Urinary bladder (tissue), 4 donors: ENCODE measurements around the gene NOS1AP. TPM values are rescaled to one million over a fixed set of nuclear protein-coding genes. Genes with fewer than 3 reads are reported as not detected.

ENCODE experiments used
- DNase-seq: peaks from one replicate; pipeline ENCODE4 v3.0.0-alpha.2; 2015; ENCODE audit errors: extremely low spot score
- H3K27ac ChIP-seq: one replicate; pipeline ENCODE4 v1.5.1; 2013; ENCODE audit warnings: low read depth, mild to moderate bottlenecking, moderate library complexity
- H3K36me3 ChIP-seq: one replicate; pipeline ENCODE4 v1.6.1; 2013; ENCODE audit warnings: mild to moderate bottlenecking, moderate library complexity; ENCODE audit not compliant: insufficient read depth
- H3K4me1 ChIP-seq: one replicate; pipeline ENCODE4 v1.6.1; 2013; ENCODE audit warnings: mild to moderate bottlenecking, moderate library complexity; ENCODE audit not compliant: insufficient read depth
- H3K4me3 ChIP-seq: one replicate; pipeline ENCODE4 v1.5.1; 2013; ENCODE audit warnings: low read depth, low read length
- WGBS: extraction: QIAGEN DNeasy Blood & Tissue Kit; methylation state at CpG from one replicate; pipeline ENCODE4 v1.1.7; 2013; 5-methylcytosine and 5-hydroxymethylcytosine counted together
- polyA plus RNA-seq: library from polyadenylated mRNA; stranded (reverse); fragments of 200-250 nt; gene quantifications from one replicate; pipeline ENCODE4 v1.2.3, GENCODE V29; 2013
- total RNA-seq: library from RNA; depleted of rRNA; stranded (reverse); fragments of >200 nt; gene quantifications from one replicate; pipeline ENCODE4 v1.2.3, GENCODE V29; 2014
- donor health status: healthy with polysubstance abuse.
- donor health status: healthy.

Gene NOS1AP
- total and polyA plus RNA-seq, 2 donors: 0.92 to 2.0 TPM

DNA sequence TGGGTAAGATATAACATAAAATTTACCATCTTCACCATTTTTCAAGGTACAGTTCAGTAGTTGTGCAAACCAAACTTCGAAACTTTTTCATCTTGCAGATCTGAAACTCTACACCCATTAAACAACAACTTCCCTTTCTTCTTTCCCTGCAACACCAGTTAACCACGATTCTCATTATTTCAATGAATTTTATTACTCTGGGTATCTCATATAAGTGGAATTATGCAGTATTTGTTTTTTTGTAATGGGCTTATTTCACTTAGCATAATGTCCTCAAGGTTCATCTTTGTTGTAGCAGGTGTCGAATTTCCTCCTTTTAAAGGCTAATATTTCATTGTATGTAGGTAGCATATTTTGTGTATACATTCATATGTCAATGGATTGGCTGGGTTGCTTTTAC lies 161.0 kb downstream of the NOS1AP start:
- H3K4me1 ChIP-seq: no peaks in the 10 kb centered on the region
- H3K27ac ChIP-seq: no peak overlapping the region
- H3K4me3 ChIP-seq: no peak overlapping the region
- H3K36me3 ChIP-seq: no peaks in the 10 kb centered on the region
- WGBS: 75% methylated on average over 3 of the region's 3 CpGs
- DNase-seq: no peak

DNA sequence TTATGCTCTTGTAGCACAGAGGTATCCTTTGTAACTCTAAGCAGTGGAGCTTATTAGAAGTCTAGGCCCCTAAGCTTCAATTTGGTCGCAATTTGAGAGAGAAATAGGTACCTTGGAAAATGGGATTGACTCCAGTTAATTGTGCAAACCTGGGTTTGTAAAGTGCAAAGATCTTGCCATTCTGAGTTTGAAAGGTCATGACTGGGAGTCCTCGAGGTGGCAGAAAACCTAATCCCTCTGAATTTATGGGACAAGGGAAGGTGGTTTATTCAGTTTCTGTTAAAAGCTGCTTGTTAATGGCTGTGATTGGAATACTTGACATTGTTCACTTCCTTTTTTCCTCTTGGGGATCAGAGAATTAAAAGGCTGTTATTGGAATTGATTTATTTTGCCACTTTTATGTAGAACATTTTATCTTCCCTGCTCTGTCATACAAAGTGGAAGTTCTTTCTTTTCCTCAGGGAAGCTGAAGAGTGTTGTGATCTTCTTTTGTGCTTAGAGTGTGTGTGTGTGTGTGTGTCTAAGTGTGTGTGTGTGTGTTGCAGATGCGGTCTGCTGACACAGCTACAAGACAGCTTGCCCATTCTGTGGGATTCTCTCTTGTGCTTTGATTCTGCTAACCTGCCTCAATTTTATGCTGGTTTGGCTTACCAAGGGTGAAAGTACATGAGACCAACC lies 162.7 kb downstream of the NOS1AP start:
- WGBS: 82% methylated on average over 3 of the region's 3 CpGs

DNA sequence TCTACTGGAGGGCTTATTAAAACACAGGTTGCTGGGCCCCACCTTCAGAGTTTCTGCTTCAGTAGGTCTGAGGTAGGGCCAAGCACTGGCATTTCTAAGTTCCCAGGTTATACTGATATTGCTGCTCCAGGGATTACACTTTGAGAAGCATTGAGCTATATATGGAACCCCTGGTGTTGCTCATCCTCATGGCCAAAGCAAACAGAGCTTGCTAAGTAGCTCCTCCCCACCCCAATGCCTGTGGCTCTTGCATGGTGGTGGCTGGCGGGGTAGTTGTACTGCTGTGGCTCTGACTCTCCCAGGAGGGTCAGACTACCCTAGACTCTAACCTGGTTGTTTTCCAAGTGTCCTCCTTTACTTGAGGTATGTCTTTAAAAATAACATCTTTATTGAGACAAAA lies 163.6 kb downstream of the NOS1AP start:
- no peaks in the 10 kb centered on the region for H3K36me3 ChIP-seq
- no peak for DNase-seq
- H3K4me1 ChIP-seq: no peaks in the 10 kb centered on the region
- H3K4me3 ChIP-seq: no peak overlapping the region
- WGBS: 98% methylated on average over 1 of the region's 1 CpG
- H3K27ac ChIP-seq: no peak overlapping the region

More for the DNA sequence above, 162.7 kb downstream of the NOS1AP start:
- no peak for DNase-seq
- Histone ChIP-seq H3K4me1 (no peaks in the 10 kb centered on the region), H3K4me3 (no peak overlapping the region), H3K36me3 (no peaks in the 10 kb centered on the region), H3K27ac (no peak overlapping the region)

DNA sequence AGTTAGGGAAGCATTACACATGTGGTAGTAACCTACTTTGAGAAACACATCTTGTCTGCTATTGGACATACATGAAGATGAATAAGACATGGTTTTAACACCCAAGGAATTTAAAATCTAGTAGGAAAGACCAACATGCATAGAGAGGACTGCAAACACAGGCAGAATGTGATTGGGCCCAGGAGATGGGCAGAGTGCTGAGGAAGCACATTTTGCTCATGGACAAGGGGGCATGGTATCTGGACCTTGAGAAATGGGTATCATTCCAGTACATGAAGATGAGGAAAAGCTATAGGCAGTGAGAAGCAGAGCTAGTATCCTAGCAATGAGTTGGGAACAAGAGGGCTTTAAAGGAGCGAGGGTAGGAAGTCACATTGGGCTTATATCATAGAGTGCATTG lies 164.4 kb downstream of the NOS1AP start:
- Histone ChIP-seq H3K36me3 (no peaks in the 10 kb centered on the region), H3K27ac (no peak overlapping the region), H3K4me3 (no peak overlapping the region), H3K4me1 (no peaks in the 10 kb centered on the region)
- WGBS: 96% methylated on average over 1 of the region's 1 CpG
- no peak for DNase-seq

DNA sequence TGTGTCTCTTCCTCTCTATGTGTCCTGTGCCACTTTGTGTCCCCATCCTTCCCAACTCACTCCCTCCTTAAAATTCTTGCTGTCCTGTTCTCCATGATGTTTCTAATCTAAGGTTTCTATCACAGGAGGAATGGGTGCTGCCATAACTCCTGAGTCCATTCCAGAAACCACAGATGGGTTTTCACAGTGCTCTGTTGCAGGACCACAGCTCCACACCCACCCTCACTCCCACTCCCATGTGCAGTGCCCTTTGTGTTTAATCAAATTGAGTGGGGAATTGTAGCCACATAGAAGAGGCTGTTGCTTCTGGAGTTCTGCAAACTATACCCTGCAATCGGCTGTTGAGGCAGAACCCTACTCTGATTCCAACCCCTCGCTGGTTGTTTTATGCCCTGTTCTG lies 165.1 kb downstream of the NOS1AP start:
- no peak overlapping the region for H3K27ac ChIP-seq
- no peak for DNase-seq
- no peak overlapping the region for H3K4me3 ChIP-seq
- no peaks in the 10 kb centered on the region for H3K36me3 ChIP-seq
- no peaks in the 10 kb centered on the region for H3K4me1 ChIP-seq
- 94% methylated on average over 2 of the region's 2 CpGs for WGBS

DNA sequence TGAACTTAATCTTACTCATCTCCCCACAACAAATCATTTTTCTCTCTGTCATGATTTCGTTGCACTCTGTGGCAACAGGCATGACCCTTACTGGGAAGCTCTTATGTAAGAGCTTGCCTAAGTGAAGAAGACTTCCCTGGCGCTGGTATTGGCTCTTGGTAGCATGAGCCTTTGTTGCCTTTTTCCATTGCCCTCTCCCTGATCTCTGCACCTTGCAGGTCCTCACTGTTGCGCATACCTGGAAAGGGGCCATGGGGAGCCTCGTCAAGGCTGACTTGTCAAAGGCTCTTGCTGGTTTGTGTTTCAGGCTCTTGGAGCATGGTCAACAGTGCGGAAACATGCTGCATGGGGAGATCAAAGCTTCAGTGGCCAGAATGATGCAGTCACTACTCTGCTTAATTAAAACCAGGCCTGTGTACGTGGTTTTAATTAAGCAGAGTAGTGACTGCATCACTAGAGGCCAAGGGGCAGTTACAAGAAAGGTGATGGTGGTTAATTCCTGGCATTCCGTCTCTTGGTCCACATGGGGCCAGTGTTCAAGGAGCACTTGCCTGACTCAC lies 165.8 kb downstream of the NOS1AP start:
- H3K36me3 ChIP-seq: no peaks in the 10 kb centered on the region
- WGBS: 88% methylated on average over 7 of the region's 7 CpGs
- no peaks in the 10 kb centered on the region for H3K4me1 ChIP-seq
- no peak overlapping the region for H3K4me3 ChIP-seq
- no peak for DNase-seq
- H3K27ac ChIP-seq: no peak overlapping the region

DNA sequence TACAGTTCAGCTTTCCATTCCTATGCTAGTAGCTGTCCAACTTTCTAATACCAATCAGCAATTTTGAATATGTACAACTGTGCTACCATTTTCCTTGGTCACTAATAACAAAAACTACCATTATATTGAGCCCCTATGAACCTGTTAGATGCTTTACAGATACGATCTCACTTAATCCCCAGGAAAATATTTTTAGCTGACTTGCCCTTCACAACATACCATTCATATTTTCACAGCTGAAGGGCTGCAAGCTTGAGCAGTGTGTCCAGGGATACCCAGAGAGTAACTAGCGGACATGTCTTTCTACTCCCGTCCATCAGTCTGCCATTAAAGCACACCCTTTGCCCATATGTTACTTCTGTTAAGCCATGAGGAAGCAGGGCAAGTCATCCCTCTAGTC lies 166.7 kb downstream of the NOS1AP start:
- H3K4me3 ChIP-seq: no peak overlapping the region
- no peak for DNase-seq
- H3K36me3 ChIP-seq: no peaks in the 10 kb centered on the region
- no peak overlapping the region for H3K27ac ChIP-seq
- WGBS: 71% methylated on average over 3 of the region's 3 CpGs
- H3K4me1 ChIP-seq: no peaks in the 10 kb centered on the region

DNA sequence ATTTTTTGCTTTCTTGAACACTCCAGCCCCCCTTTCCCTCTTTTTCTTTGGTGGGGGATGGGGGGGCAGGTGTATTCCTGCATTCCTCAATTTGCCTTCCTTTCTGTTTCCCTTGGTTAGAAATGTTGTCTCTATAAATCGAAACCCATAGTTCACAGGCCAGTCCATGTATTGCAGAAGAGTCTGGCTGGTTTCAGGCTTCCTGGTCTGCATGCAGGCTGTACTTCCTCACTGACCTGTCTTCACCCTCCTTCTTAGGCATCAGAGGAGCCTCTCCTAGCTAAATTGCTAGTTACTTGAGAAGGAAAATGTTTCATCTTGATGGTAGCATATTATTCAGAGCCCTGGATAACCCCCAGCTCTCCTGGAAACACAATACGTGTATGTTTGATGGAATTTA lies 167.1 kb downstream of the NOS1AP start:
- no peak overlapping the region for H3K27ac ChIP-seq
- H3K4me1 ChIP-seq: no peaks in the 10 kb centered on the region
- no peak for DNase-seq
- no peak overlapping the region for H3K4me3 ChIP-seq
- 86% methylated on average over 2 of the region's 2 CpGs for WGBS
- no peaks in the 10 kb centered on the region for H3K36me3 ChIP-seq

DNA sequence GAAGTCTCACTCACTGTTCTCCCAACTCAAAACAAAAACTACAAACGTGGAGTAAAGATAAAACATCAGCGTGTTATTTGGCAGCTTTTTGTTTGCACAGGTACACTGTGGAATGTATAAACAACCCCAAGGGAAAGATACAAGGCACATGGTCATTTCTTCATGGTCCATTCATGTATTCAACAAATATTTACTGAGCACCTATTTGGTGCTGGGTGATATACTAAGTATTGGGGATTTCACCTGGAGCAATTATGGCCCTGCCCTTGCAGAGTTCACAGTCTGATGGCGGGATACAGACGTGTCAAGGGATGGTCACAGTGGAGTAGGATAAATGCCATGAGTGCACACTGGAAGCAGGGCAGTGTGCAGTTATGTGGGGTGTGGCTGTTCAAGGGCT lies 171.1 kb downstream of the NOS1AP start:
- no peak overlapping the region for H3K4me3 ChIP-seq

DNA sequence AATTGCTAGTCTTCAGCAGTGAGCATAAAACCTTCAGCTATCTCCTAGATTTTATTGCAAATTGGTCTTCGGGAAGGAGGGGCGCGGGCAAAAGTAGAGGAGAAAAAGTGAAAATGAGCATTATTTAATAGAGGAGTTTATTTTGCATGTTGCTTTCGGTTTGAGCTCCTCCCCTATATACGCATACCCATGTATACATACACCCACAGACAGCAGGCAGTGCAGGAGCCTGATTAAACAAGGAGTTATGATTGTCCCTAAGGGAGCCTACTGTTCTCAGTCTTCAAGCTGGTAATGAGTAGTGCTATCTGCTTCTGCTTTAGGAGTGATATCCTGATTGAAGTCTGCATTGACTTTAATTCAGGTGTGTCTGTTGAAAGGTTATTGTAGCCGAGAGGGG lies 173.3 kb downstream of the NOS1AP start:
- no peak overlapping the region for H3K27ac ChIP-seq
- 96% methylated on average over 6 of the region's 6 CpGs for WGBS
- no peaks in the 10 kb centered on the region for H3K36me3 ChIP-seq
- no peaks in the 10 kb centered on the region for H3K4me1 ChIP-seq
- no peak for DNase-seq
- no peak overlapping the region for H3K4me3 ChIP-seq

More for the DNA sequence above, 171.1 kb downstream of the NOS1AP start:
- Histone ChIP-seq H3K4me1 (no peaks in the 10 kb centered on the region), H3K27ac (no peak overlapping the region), H3K36me3 (no peaks in the 10 kb centered on the region)
- no peak for DNase-seq
- 82% methylated on average over 4 of the region's 4 CpGs for WGBS

DNA sequence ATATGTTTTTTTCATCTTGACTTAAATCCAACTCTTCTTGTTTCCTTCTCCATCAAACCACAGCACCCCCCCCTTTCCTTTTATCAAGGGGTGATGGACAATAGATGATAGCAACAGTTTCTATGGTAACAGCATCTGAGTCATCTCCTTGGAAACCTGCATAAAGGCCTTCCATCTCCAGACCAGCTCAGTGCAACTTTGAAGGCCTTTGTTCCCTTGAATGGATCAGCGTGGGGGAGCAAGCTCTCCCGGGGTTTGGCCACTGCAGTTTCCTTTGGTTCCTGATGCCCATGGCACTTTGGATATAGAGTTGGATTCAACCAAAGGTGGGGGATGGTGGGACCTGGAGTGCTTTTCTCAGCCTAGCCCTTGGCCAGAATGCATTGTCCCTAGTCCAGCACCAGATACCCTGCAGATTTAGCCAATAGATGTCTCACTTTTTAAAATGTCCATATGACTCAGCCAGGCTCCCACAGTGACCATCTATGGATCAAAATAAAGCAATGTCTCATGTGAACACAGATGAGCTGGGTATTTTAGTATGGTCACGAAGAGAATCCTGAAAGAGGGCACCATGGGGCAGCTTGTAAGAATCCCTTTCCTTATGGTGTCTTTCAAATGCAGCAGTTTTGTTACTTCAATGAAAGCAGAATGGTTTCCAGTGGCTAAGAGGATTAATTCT lies 179.5 kb downstream of the NOS1AP start:
- WGBS: 90% methylated on average over 3 of the region's 3 CpGs
- Histone ChIP-seq H3K36me3 (no peaks in the 10 kb centered on the region), H3K27ac (no peak overlapping the region), H3K4me1 (no peaks in the 10 kb centered on the region), H3K4me3 (no peak overlapping the region)
- DNase-seq: no peak

DNA sequence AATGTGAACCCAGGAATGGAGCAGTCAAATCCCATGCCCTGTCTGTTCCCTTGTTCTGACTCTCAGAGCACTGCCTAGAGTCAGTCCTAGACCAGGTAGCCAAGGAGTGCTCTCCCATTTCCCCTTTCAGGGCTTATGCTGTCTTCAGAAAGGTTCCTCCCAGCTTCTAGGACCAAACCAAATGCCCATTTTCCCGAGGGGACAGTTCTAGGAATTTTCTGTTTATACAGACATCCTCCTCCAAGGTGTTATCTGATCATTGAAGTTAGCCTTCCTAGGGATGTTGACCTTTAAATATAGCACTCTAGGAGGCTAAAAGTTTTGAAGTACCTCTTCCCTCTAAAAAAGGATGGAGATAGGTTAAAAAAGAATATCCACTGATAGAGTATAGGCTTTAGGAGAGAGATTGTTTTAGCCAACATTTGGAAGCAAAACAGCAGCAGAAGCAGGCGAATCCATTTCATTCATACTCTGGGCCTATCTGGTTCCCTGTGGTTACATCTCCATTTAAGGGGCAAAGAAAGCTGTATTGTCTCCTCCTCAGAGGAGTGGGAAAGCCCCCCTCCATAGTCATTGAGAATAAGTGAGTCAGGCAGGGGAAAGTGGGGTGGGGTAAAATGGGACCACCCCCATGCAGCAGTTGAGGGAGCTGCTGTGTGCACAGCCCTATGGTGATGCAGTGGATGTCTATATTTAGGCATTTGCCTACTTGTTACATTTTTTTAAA lies 180.7 kb downstream of the NOS1AP start:
- no peak overlapping the region for H3K4me3 ChIP-seq
- DNase-seq: no peak
- no peaks in the 10 kb centered on the region for H3K4me1 ChIP-seq
- WGBS: 80% methylated on average over 2 of the region's 2 CpGs
- no peaks in the 10 kb centered on the region for H3K36me3 ChIP-seq
- no peak overlapping the region for H3K27ac ChIP-seq

DNA sequence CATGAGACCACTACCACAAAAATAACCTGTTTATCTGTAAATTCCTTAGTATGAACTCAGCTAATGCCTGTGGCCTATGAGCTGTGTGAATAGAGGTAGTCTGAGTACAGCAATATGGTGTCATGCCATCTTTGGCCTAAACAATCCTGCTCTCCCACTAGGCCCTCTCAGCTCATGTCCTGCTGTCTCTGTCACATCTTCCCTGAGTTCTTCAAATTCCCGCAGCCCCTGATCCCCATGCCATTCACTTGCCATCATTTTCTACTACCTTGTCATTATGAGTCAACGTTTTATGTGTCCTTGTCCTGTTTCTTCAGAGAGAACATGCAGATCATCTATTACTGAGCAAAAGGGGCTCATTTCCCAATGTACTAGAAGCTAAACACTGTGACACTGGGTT lies 181.6 kb downstream of the NOS1AP start:
- no peak overlapping the region for H3K27ac ChIP-seq
- 94% methylated on average over 2 of the region's 2 CpGs for WGBS
- H3K4me3 ChIP-seq: no peak overlapping the region
- no peaks in the 10 kb centered on the region for H3K36me3 ChIP-seq
- no peak for DNase-seq
- no peaks in the 10 kb centered on the region for H3K4me1 ChIP-seq

DNA sequence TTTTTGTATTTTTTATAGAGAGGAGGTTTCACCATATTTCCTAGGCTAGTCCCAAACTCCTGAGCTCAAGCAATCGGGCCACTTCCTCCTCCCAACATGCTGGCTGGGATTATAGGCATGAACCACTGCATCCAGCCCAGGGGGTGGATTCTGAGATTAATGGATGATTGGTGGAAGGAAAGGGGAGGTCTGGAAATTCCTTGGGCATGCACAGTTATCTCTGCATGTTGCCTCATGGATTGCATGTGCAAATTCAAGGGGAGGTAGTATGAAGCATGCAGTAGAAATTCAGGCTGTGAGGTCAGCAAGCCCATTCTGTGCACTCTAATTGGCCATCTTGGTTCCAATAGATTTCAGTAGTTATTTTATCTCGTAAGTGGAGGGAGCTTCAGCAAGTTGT lies 182.7 kb downstream of the NOS1AP start:
- WGBS: 79% methylated on average over 2 of the region's 2 CpGs
- no peaks in the 10 kb centered on the region for H3K4me1 ChIP-seq
- DNase-seq: no peak
- H3K4me3 ChIP-seq: no peak overlapping the region
- no peaks in the 10 kb centered on the region for H3K36me3 ChIP-seq
- no peak overlapping the region for H3K27ac ChIP-seq
